ENCODE measurements around the gene SLC50A1. TPM values are rescaled to one million over a fixed set of nuclear protein-coding genes. Genes with fewer than 3 reads are reported as not detected.

The SLC50A1 gene
- total RNA-seq, 1 experiment from 2014 or later, result 67.4 TPM

- Histone ChIP-seq H3K4me3 (ENCODE audit: low read depth in 2 of 2, low read length in 2 of 2) (peak overlapping the region; percentile 60 to 86), H3K27ac (ENCODE audit: low read length) (peak overlapping the region; percentile 93), H3K4me1 (ENCODE audit: control insufficient read depth, insufficient read depth, low read length) (peaks cover 30% of the 10 kb centered on the region), H3K27me3 (ENCODE audit: control insufficient read depth, insufficient read depth, low read length) (no peaks in the 10 kb centered on the region), H3K36me3 (ENCODE audit: control insufficient read depth, insufficient read depth, low read length) (no peaks in the 10 kb centered on the region), H3K9me3 (ENCODE audit: control insufficient read depth, insufficient read depth, low read depth, low read length) (no peaks in the 10 kb centered on the region)
- DNase-seq (ENCODE audit: low read depth, low spot score) (no peak), ATAC-seq (no peak)
- in situ Hi-C loops (cut with HindIII; ENCODE audit: low pct_unique_long_range_greater_than_20kb, low sequenced_read_pairs) (no loop called here), intact Hi-C loops (cut with micrococcal nuclease; ENCODE audit: unreplicated experiment) (no loop called here)
- CTCF ChIA-PET, result interaction anchor here (0.6 to 0.7 kb wide), 4 partner anchors 14 to 580 kb away, joined by 3 to 7 read pairs (median 4); partner anchors contain the start of gene KRTCAP2
- BruUV-seq (replicated peaks), result no TSS peak
- POLR2A ChIA-PET, result interaction anchor here (0.5 to 0.8 kb wide), 2 partner anchors 9 to 37 kb away, joined by 3 read pairs; partner anchors contain the start of gene EFNA1
- TF ChIP-seq TCF7L2 (IDR thresholded peaks at IDR 0.05; ENCODE audit: low read depth, low read length), result no peak
- TF ChIP-seq CTCF (IDR thresholded peaks at IDR 0.05), result no peak
- TF ChIP-seq REST (IDR thresholded peaks at IDR 0.05; ENCODE audit: insufficient read depth in 1 of 2, low read depth in 2 of 2, low read length in 1 of 2), result no peak
- TF ChIP-seq POLR2AphosphoS5 (IDR thresholded peaks at IDR 0.05; ENCODE audit: low read depth, low read length), result no peak
- no peak for TF ChIP-seq SIN3A (IDR thresholded peaks at IDR 0.05; ENCODE audit: borderline replicate concordance, insufficient read depth, low read depth, low read length)
These were observed 1.1 kb downstream of the SLC50A1 start for GRCh38 chr1:155136748-155137147.

GRCh38 chr1:155137154-155137949 is 1.7 kb downstream of the SLC50A1 start:
- H3K27ac ChIP-seq (ENCODE audit: low read length), result peak overlapping the region; percentile 93
- ChIA-PET CTCF (interaction anchor here (0.6 to 0.7 kb wide), 2 partner anchors 14 to 116 kb away, joined by 3 to 7 read pairs; no protein-coding TSS in a partner anchor), POLR2A (interaction anchor here (0.8 kb wide), 1 partner anchor 10 kb away, joined by 3 read pairs; the partner anchor contains the start of gene EFNA1)

More at GRCh38 chr1:155137154-155137949, 1.7 kb downstream of the SLC50A1 start:
- no peak for TF ChIP-seq TCF7L2 (IDR thresholded peaks at IDR 0.05; ENCODE audit: low read depth, low read length)
- no peak for TF ChIP-seq SIN3A (IDR thresholded peaks at IDR 0.05; ENCODE audit: borderline replicate concordance, insufficient read depth, low read depth, low read length)
- TF ChIP-seq CTCF (IDR thresholded peaks at IDR 0.05), result no peak
- no peak for TF ChIP-seq REST (IDR thresholded peaks at IDR 0.05; ENCODE audit: insufficient read depth in 1 of 2, low read depth in 2 of 2, low read length in 1 of 2)
- no peak for TF ChIP-seq POLR2AphosphoS5 (IDR thresholded peaks at IDR 0.05; ENCODE audit: low read depth, low read length)
- no peaks in the 10 kb centered on the region for H3K27me3 ChIP-seq (ENCODE audit: control insufficient read depth, insufficient read depth, low read length)
- no peaks in the 10 kb centered on the region for H3K9me3 ChIP-seq (ENCODE audit: control insufficient read depth, insufficient read depth, low read depth, low read length)
- in situ Hi-C loops (cut with HindIII; ENCODE audit: low pct_unique_long_range_greater_than_20kb, low sequenced_read_pairs) (no loop called here), intact Hi-C loops (cut with micrococcal nuclease; ENCODE audit: unreplicated experiment) (no loop called here)
- H3K36me3 ChIP-seq (ENCODE audit: control insufficient read depth, insufficient read depth, low read length), result no peaks in the 10 kb centered on the region
- H3K4me1 ChIP-seq (ENCODE audit: control insufficient read depth, insufficient read depth, low read length), result peaks cover 30% of the 10 kb centered on the region
- BruUV-seq (replicated peaks), result no TSS peak
- H3K4me3 ChIP-seq (ENCODE audit: low read depth in 2 of 2, low read length in 2 of 2), result peak overlapping the region; percentile 60 to 86
- ATAC-seq (no peak), DNase-seq (ENCODE audit: low read depth, low spot score) (no peak)

Data from Panc1 (cell line).